IMR-90 (cell line): ENCODE data around the gene ARL8B. TPM values are rescaled to one million over a fixed set of nuclear protein-coding genes. Genes with fewer than 3 reads are reported as not detected.

Source experiments
- ATAC-seq: fragments of 200-7000 bp; cut with Tn5 transposase; 2 replicates; pipeline ENCODE4 v1.9.1; 2020; ENCODE audit warnings: low read depth, mild to moderate bottlenecking, moderate library complexity
- BruUV-seq: library from RNA; stranded (reverse); fragments of 400-500 nt; replicated peaks from 2 replicates; lab custom pipeline; 2021; lab: Mats Ljungman, UMichigan
- CTCF ChIA-PET: fragments of 300-600 bp; formaldehyde crosslinking; extraction: SDS; loops from one replicate; lab custom pipeline; 2021; ENCODE audit warnings: antibody characterized with exemption; lab: Yijun Ruan, JAX
- POLR2A ChIA-PET: fragments of 300-600 bp; sonication (Branson Sonifier 250); formaldehyde crosslinking; loops from one replicate; lab custom pipeline; 2022; ENCODE audit warnings: antibody characterized with exemption; ENCODE audit not compliant: unreplicated experiment; lab: Charles Lee
- DNase-seq: peaks from one replicate; pipeline ENCODE4 v3.0.0; 2013
- H2AFZ ChIP-seq: replicated peaks from 2 replicates; pipeline ENCODE3; 2013; ENCODE audit warnings: low read length, mild to moderate bottlenecking; ENCODE audit not compliant: poor library complexity
- H2AK5ac ChIP-seq: 2 replicates; pipeline ENCODE4 v1.6.1; 2013; ENCODE audit warnings: low read depth, low read length, inconsistent platforms
- H2AK9ac ChIP-seq: replicated peaks from 2 replicates; pipeline ENCODE3; 2013; ENCODE audit warnings: mild to moderate bottlenecking, low read depth, low read length, moderate library complexity; ENCODE audit not compliant: poor library complexity
- H2BK120ac ChIP-seq: 2 replicates; pipeline ENCODE4 v1.6.1; 2013; ENCODE audit warnings: low read depth, low read length, inconsistent platforms
- H2BK15ac ChIP-seq: 3 replicates; pipeline ENCODE4 v1.6.1; 2013; ENCODE audit warnings: low read depth, low read length, inconsistent platforms
- H2BK20ac ChIP-seq: 2 replicates; pipeline ENCODE4 v1.6.1; 2013; ENCODE audit warnings: low read depth, mild to moderate bottlenecking, inconsistent platforms, low read length, moderate library complexity
- H2BK5ac ChIP-seq: 2 replicates; pipeline ENCODE4 v1.6.1; 2013; ENCODE audit warnings: mild to moderate bottlenecking, low read depth, low read length, inconsistent platforms; ENCODE audit not compliant: poor library complexity, severe bottlenecking
- H3K14ac ChIP-seq: replicated peaks from 2 replicates; pipeline ENCODE4 v1.6.1; 2013; ENCODE audit warnings: low read depth, low read length, inconsistent platforms
- H3K18ac ChIP-seq: 2 replicates; pipeline ENCODE4 v1.6.1; 2013; ENCODE audit warnings: low read depth, low read length, control low read depth
- H3K23ac ChIP-seq: 2 replicates; pipeline ENCODE4 v1.6.1; 2013; ENCODE audit warnings: low read depth, low read length, inconsistent platforms
- H3K27ac ChIP-seq: 2 replicates; pipeline ENCODE4 v1.5.1; 2013; ENCODE audit warnings: mild to moderate bottlenecking, control low read depth, low read length; ENCODE audit not compliant: insufficient read depth
- H3K27me3 ChIP-seq: 2 replicates; pipeline ENCODE4 v1.6.1; 2013; ENCODE audit warnings: low read length; ENCODE audit not compliant: control insufficient read depth, insufficient read depth
- H3K36me3 ChIP-seq: 2 replicates; pipeline ENCODE4 v1.6.1; 2013; ENCODE audit warnings: low read length, mixed read lengths; ENCODE audit not compliant: control insufficient read depth, insufficient read depth
- H3K4ac ChIP-seq: 2 replicates; pipeline ENCODE4 v1.6.1; 2013; ENCODE audit warnings: low read depth, low read length, inconsistent platforms
- H3K4me1 ChIP-seq: 2 replicates; pipeline ENCODE4 v1.6.1; 2013; ENCODE audit warnings: low read length, mixed read lengths; ENCODE audit not compliant: control insufficient read depth, insufficient read depth
- H3K4me2 ChIP-seq: 2 replicates; pipeline ENCODE4 v1.6.1; 2013; ENCODE audit warnings: low read depth, mild to moderate bottlenecking, control low read depth, low read length, moderate library complexity
- H3K4me3 ChIP-seq: 2 replicates; pipeline ENCODE4 v1.5.1; 2013; ENCODE audit warnings: low read depth, mild to moderate bottlenecking, control low read depth, low read length, moderate library complexity; ENCODE audit not compliant: insufficient read depth
- H3K56ac ChIP-seq: 2 replicates; pipeline ENCODE4 v1.6.1; 2013; ENCODE audit warnings: low read length, inconsistent platforms; ENCODE audit not compliant: insufficient read depth; ENCODE audit errors: extremely low read depth
- H3K79me1 ChIP-seq, 2 experiments: 2 replicates each; pipeline ENCODE4 v1.6.1; 2013; ENCODE audit warnings: low read length in 2 of 2, inconsistent platforms in 1 of 2, low read depth in 1 of 2
- H3K9ac ChIP-seq: 2 replicates; pipeline ENCODE4 v1.6.1; 2013; ENCODE audit warnings: low read depth, low read length, control low read depth
- H3K9me1 ChIP-seq: 2 replicates; pipeline ENCODE4 v1.6.1; 2013; ENCODE audit warnings: low read length, inconsistent platforms; ENCODE audit not compliant: insufficient read depth
- H3K9me3 ChIP-seq: 2 replicates; pipeline ENCODE4 v1.6.1; 2013; ENCODE audit warnings: low read length; ENCODE audit not compliant: control insufficient read depth, insufficient read depth
- H4K20me1 ChIP-seq: 2 replicates; pipeline ENCODE4 v1.6.1; 2013; ENCODE audit warnings: low read length, inconsistent platforms; ENCODE audit not compliant: insufficient read depth
- H4K5ac ChIP-seq: 2 replicates; pipeline ENCODE4 v1.6.1; 2013; ENCODE audit warnings: mild to moderate bottlenecking, low read depth, low read length, control low read depth
- H4K8ac ChIP-seq, 2 experiments: 2 replicates each; pipeline ENCODE4 v1.6.1; 2013; ENCODE audit warnings: low read depth in 2 of 2, low read length in 2 of 2, control low read depth in 1 of 2, inconsistent platforms in 1 of 2
- H4K91ac ChIP-seq: 2 replicates; pipeline ENCODE4 v1.6.1; 2013; ENCODE audit warnings: low read depth, low read length, inconsistent platforms; ENCODE audit not compliant: insufficient read depth
- BHLHE40 ChIP-seq: fragments of 150-350 bp; IDR thresholded peaks from 2 replicates; pipeline ENCODE4 v1.6.1; 2016; ENCODE audit warnings: mild to moderate bottlenecking, low read depth, low read length
- CHD1 ChIP-seq: IDR thresholded peaks from 2 replicates; pipeline ENCODE4 v1.6.1; 2012; ENCODE audit warnings: low read depth, low read length, improper control_type of control experiment
- CTCF ChIP-seq: conservative IDR thresholded peaks from 2 replicates; pipeline ENCODE4 v1.5.1; 2012; ENCODE audit warnings: mild to moderate bottlenecking, low read depth, low read length, improper control_type of control experiment
- MAFK ChIP-seq: IDR thresholded peaks from 2 replicates; pipeline ENCODE4 v1.6.1; 2012; ENCODE audit warnings: low read depth, low read length, improper control_type of control experiment
- MAZ ChIP-seq: IDR thresholded peaks from 2 replicates; pipeline ENCODE4 v1.6.1; 2012; ENCODE audit warnings: low read depth, mild to moderate bottlenecking, low read length, improper control_type of control experiment, moderate library complexity, borderline replicate concordance
- MXI1 ChIP-seq: IDR thresholded peaks from 2 replicates; pipeline ENCODE4 v1.6.1; 2012; ENCODE audit warnings: low read depth, mild to moderate bottlenecking, low read length, moderate library complexity, borderline replicate concordance
- NFE2L2 ChIP-seq: fragments of 150-350 bp; IDR thresholded peaks from 2 replicates; pipeline ENCODE4 v1.6.1; 2016; ENCODE audit warnings: low read depth, mild to moderate bottlenecking, low read length
- POLR2A ChIP-seq: IDR thresholded peaks from 2 replicates; pipeline ENCODE4 v1.6.1; 2012; ENCODE audit warnings: mild to moderate bottlenecking, low read depth, low read length
- RAD21 ChIP-seq: IDR thresholded peaks from 2 replicates; pipeline ENCODE4 v1.6.1; 2012; ENCODE audit warnings: low read length, improper control_type of control experiment
- RCOR1 ChIP-seq: IDR thresholded peaks from 2 replicates; pipeline ENCODE4 v1.6.1; 2012; ENCODE audit warnings: mild to moderate bottlenecking, low read length, improper control_type of control experiment; ENCODE audit not compliant: insufficient replicate concordance
- RFX5 ChIP-seq: IDR thresholded peaks from 2 replicates; pipeline ENCODE4 v1.8.0; 2012; ENCODE audit warnings: low read depth, mild to moderate bottlenecking, low read length, moderate library complexity
- SMC3 ChIP-seq: fragments of 150-350 bp; IDR thresholded peaks from 2 replicates; pipeline ENCODE4 v1.6.1; 2016; ENCODE audit warnings: low read depth, mild to moderate bottlenecking, antibody characterized with exemption, low read length, moderate library complexity
- USF2 ChIP-seq: fragments of 150-350 bp; IDR thresholded peaks from 2 replicates; pipeline ENCODE4 v1.6.1; 2017; ENCODE audit warnings: mild to moderate bottlenecking, antibody characterized with exemption, low read length, low read depth
- WGBS, 2 experiments: methylation state at CpG; one replicate each; pipeline versions ENCODE4 v1.1.5 to v1.1.7; 2013; ENCODE audit warnings: missing lambda C conversion rate in 2 of 2; ENCODE audit not compliant: insufficient read length in 1 of 2; ENCODE audit errors: extremely low coverage in 2 of 2; 5-methylcytosine and 5-hydroxymethylcytosine counted together
- dilution Hi-C: fragments of 300-500 bp; cut with HindIII; formaldehyde crosslinking; loops from one replicate; pipeline ENCODE4 v1.14.3; 2018; ENCODE audit warnings: low sequenced_read_pairs; ENCODE audit not compliant: unreplicated experiment
- in situ Hi-C: fragments of 300-500 bp; cut with MboI; formaldehyde crosslinking; loops from 3 replicates; pipeline ENCODE4 v1.14.3; 2019; ENCODE audit warnings: low sequenced_read_pairs, inconsistent platforms, mixed read lengths
- intact Hi-C: fragments of 100-400 bp; cut with micrococcal nuclease; formaldehyde crosslinking; loops from 2 replicates; pipeline ENCODE4 v1.10.0; 2022
- polyA plus RNA-seq, 3 experiments: library from polyadenylated mRNA; depleted of rRNA; stranded (reverse); fragments of >200 nt; gene quantifications; 2 replicates each; pipeline ENCODE4 v1.2.3, GENCODE V29; 2012; ENCODE audit warnings: low replicate concordance in 1 of 3
- total RNA-seq: library from RNA; depleted of rRNA; stranded (reverse); fragments of >200 nt; gene quantifications from 2 replicates; pipeline ENCODE4 v1.2.3, GENCODE V29; 2012

The ARL8B gene
- total and polyA plus RNA-seq, 2 of the 4 experiments (the other 2 are of a cell fraction): 32.3 to 47.0 TPM

- no peak overlapping the region for H3K27ac ChIP-seq
- no peaks in the 10 kb centered on the region for H3K9me3 ChIP-seq
- H3K27me3 ChIP-seq: no peaks in the 10 kb centered on the region
- no peak overlapping the region for H3K4me2 ChIP-seq
- no peak overlapping the region for H2BK15ac ChIP-seq
- H4K91ac ChIP-seq: no peak overlapping the region
- H3K4ac ChIP-seq: no peak overlapping the region
- no peaks in the 10 kb centered on the region for H3K9me1 ChIP-seq
- no peak overlapping the region for H2BK5ac ChIP-seq
- no peak overlapping the region for H2AK5ac ChIP-seq
- H3K14ac ChIP-seq: no peak overlapping the region
- no peak for ATAC-seq
- H2AK9ac ChIP-seq: no peak overlapping the region
- dilution Hi-C loops (no loop called here), in situ Hi-C loops (no loop called here), intact Hi-C loops (no loop called here)
- CTCF ChIA-PET: no interaction called here
- no CpG with 5 or more reads among the region's 3 CpGs for WGBS, 2 experiments
- H3K79me1 ChIP-seq: no peaks in the 10 kb centered on the region
- H3K36me3 ChIP-seq: no peaks in the 10 kb centered on the region
- no peak overlapping the region for H4K5ac ChIP-seq
- no peak for TF ChIP-seq MAFK
- TF ChIP-seq CHD1: no peak
- TF ChIP-seq CTCF: no peak
- TF ChIP-seq MXI1: no peak
- TF ChIP-seq NFE2L2: no peak
- TF ChIP-seq RFX5: no peak
- no peak for TF ChIP-seq USF2
- TF ChIP-seq SMC3: no peak
- TF ChIP-seq MAZ: no peak
- no peak for TF ChIP-seq RAD21
- TF ChIP-seq POLR2A: no peak
- no peak for TF ChIP-seq BHLHE40
- no peak for TF ChIP-seq RCOR1
- H3K9ac ChIP-seq: no peak overlapping the region
- H3K56ac ChIP-seq: no peak overlapping the region
- H2BK120ac ChIP-seq: no peak overlapping the region
- POLR2A ChIA-PET: no interaction called here
- no peak overlapping the region for H3K4me3 ChIP-seq
- no peak overlapping the region for H3K23ac ChIP-seq
- H2BK20ac ChIP-seq: no peak overlapping the region
- no peak for DNase-seq
- no peak overlapping the region for H4K8ac ChIP-seq
- BruUV-seq: no TSS peak
- no peak overlapping the region for H3K18ac ChIP-seq
- H3K4me1 ChIP-seq: no peaks in the 10 kb centered on the region
- H2AFZ ChIP-seq: no peak overlapping the region
- H4K20me1 ChIP-seq: no peaks in the 10 kb centered on the region
Measured at GRCh38 chr3:5103743-5104142, 18.3 kb upstream of the ARL8B start.
